Gastrocnemius medialis (tissue), 4 donors: Measurements from ENCODE around the gene JMJD7.

Experiments
- POLR2A ChIP-seq, 2 donors: fragments of 450-650 bp; IDR thresholded peaks; one replicate each; pipeline ENCODE4 v1.6.1; 2017; ENCODE audit warnings: antibody characterized with exemption in 2 of 2, mild to moderate bottlenecking in 2 of 2, moderate library complexity in 2 of 2
- TF ChIP-seq, protein P1 (sequence below), 5 experiments: fragments of 450-650 bp in 3 of 5; fragments of 200-600 bp in 2 of 5; sonication (generic) in 2 of 5; IDR thresholded peaks in 4 of 5; conservative IDR thresholded peaks in 1 of 5; 1 replicate in 4 of 5; 2 replicates in 1 of 5; pipeline ENCODE4 v1.5.1; 2016 to 2019; ENCODE audit warnings: antibody characterized with exemption in 5 of 5, mild to moderate bottlenecking in 3 of 5, moderate library complexity in 3 of 5

DNA sequence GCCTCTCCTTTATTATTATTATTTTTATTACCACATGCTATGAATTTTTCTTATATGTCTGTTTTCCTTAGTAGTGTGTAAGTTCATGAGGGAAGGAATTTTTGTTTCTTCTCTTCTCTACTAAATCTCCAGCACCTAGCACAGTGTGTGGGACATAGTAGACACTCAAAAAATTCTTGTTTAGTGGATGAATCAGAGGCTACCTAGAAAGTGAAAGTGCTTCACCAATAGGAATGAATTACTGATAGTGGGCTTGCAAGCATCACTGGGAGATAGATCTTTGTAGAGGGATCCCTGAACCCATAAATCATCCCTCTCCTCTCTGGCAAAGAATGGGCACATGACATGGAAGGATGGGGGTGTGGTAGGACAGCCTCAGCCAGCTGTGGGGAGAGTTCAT, 57.4 kb downstream of the JMJD7 start:
- TF ChIP-seq, protein P1, sequence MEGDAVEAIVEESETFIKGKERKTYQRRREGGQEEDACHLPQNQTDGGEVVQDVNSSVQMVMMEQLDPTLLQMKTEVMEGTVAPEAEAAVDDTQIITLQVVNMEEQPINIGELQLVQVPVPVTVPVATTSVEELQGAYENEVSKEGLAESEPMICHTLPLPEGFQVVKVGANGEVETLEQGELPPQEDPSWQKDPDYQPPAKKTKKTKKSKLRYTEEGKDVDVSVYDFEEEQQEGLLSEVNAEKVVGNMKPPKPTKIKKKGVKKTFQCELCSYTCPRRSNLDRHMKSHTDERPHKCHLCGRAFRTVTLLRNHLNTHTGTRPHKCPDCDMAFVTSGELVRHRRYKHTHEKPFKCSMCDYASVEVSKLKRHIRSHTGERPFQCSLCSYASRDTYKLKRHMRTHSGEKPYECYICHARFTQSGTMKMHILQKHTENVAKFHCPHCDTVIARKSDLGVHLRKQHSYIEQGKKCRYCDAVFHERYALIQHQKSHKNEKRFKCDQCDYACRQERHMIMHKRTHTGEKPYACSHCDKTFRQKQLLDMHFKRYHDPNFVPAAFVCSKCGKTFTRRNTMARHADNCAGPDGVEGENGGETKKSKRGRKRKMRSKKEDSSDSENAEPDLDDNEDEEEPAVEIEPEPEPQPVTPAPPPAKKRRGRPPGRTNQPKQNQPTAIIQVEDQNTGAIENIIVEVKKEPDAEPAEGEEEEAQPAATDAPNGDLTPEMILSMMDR (IDR thresholded peaks at IDR 0.05 in 4 of 5, conservative IDR thresholded peaks at IDR 0.05 in 1 of 5) = no peak
- no peak for TF ChIP-seq POLR2A (IDR thresholded peaks at IDR 0.05)
